Stimulated activated naive CD8-positive, alpha-beta T cell treated with anti-CD3 and anti-CD28 coated beads, Interleukin-15, Interleukin-2, amounts not matched to agents 100 U/mL and 50 U/mL, for 24 hours (primary cell): Measurements from ENCODE around the gene TMEM115.

Experiments used
- ATAC-seq: fragments of 150-1000 bp; cut with Tn5 transposase; one replicate; pipeline ENCODE4 v1.10.0; 2021
- DNase-seq: peaks from one replicate; pipeline ENCODE4 v3.0.0; 2021

TMEM115 gene, protein sequence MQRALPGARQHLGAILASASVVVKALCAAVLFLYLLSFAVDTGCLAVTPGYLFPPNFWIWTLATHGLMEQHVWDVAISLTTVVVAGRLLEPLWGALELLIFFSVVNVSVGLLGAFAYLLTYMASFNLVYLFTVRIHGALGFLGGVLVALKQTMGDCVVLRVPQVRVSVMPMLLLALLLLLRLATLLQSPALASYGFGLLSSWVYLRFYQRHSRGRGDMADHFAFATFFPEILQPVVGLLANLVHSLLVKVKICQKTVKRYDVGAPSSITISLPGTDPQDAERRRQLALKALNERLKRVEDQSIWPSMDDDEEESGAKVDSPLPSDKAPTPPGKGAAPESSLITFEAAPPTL

GRCh38 chr3:50358911-50359759 is at the start of gene TMEM115:
TSS of gene TMEM115 (minus strand) at chr3:50359521. CDS start at chr3:50359063, 458 bp downstream.
- ATAC-seq (peak; percentile 100), DNase-seq (peak; percentile 93)

- DNase-seq (no peak), ATAC-seq (no peak)
These were observed 49.2 kb upstream of the TMEM115 start for GRCh38 chr3:50408443-50408944.

DNA sequence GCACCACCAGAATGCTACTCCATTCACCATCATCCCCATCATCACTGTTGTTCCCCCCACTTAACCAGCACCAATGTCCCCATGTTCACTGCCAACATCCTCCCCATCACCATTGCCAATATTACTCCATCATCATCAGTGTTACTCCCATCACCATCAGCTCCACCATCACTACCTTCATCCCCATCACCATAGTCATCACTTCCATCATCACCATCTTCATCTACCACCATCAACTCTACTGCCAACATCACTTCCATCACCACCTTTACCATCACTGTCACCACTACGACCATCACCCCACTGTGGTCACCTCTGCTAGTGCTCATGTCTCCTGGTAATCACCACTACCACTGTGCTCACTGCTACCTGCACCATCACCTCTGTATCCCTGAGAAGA is 47.2 kb upstream of the TMEM115 start:
- ATAC-seq (no peak), DNase-seq (no peak)

DNA sequence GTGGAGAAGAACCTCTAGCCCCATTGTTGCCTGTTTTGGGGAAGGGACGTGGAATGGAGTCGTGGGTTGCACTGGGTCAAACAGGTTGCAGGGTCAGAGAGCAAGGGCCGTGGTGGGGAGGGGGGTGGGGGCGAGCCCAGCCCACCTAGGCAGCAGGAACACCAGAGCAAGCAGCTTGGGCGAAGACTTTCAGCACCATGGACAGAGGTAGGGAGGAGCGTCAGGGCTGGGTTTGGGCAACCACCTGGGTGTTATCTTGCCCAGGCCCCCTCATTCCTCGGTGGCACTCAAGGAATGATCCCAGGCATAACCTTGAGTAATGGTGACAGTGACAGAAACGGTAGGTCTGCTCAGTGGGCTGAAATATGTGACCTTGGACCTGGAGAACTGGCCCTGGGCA is 45.9 kb upstream of the TMEM115 start:
- ATAC-seq (no peak), DNase-seq (peak; percentile 40)

DNA sequence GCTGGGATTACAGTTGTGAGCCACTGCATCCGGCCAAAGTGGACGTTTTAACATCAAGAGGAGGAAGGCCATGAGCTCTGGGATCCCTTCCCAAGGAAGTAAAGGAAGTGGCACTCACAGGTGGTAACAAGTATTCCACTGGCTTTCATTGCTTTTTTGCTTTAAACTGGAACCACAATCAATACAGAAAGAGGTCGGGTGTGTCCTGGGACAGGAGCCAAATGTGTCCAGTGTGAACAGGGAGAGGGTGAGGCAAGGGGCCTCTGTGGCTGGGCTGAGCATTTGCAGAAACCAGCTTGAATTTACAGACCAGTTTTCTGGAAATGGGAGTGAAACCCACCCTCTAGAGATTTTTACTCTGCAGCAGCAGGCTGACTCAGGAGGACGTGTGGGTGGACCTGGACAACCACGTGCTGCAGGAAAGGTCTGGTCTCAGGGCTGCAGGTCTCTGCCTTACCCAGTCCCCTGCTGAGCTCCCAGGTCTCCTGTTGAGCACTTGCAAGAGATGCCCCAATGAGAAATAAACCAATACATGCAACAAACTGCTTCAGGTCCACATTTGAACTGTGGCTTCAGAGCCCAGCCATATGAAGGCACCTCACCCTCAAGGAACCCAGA is 42.8 kb upstream of the TMEM115 start:
- DNase-seq (no peak), ATAC-seq (no peak)

DNA sequence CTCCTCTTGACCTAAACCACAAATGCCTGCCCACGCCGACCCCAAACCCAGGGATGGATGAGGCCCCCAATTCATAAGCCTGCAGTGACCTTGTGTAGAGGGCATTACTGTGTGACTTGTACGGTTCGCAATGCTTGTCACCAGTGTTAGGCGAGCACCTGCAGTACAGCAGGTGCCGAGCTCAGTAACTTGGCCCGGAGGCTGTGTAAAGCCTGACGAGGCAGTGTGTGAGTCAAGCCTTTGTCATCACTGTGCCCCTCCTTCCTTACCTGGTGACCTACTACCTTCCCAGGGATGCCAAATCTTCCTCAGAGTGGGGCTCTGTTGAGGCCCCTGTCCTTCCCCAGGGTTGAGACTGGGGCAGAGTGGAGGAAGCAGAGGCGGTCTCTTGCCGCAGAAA is 37.2 kb upstream of the TMEM115 start:
- DNase-seq (no peak), ATAC-seq (no peak)

GRCh38 chr3:50395070-50395860 is 35.9 kb upstream of the TMEM115 start:
- DNase-seq (no peak), ATAC-seq (no peak)

- no peak for ATAC-seq
- no peak for DNase-seq
These were observed 33.7 kb upstream of the TMEM115 start for GRCh38 chr3:50393061-50393460.

DNA sequence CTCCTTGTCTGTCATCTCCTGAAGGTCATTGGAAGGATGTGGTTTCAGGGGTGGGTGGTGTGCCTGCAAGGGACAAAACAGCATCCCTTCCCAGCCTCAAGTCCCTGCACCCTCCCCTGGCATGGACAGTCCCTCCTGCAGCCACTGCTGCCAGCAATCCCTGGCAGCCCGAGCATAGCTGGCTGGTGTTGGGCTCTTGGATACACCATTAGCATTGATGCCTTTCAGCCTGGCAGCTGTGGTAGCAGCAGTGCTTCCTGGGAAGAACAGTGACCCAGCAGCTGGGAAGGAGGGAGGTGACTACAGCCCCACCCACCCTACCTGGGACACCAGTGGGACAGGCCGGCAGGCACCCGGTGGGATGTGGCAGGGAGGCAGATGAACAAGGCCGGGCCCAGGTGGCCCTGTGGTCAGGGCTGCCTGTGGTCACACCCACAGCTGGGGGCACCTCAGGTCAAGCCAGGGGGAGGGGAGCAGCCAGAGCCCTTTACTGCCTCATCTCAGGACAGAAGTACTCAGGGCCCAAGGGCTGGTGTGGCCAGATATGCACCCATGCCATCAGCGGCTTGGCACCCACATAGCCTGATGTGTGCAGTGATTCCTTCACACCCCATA is 32.9 kb upstream of the TMEM115 start:
- ATAC-seq (no peak), DNase-seq (no peak)

GRCh38 chr3:50390508-50391224 is 31.3 kb upstream of the TMEM115 start:
- ATAC-seq (no peak), DNase-seq (no peak)

GRCh38 chr3:50389414-50389767 is 30.1 kb upstream of the TMEM115 start:
- no peak for ATAC-seq
- DNase-seq = no peak

DNA sequence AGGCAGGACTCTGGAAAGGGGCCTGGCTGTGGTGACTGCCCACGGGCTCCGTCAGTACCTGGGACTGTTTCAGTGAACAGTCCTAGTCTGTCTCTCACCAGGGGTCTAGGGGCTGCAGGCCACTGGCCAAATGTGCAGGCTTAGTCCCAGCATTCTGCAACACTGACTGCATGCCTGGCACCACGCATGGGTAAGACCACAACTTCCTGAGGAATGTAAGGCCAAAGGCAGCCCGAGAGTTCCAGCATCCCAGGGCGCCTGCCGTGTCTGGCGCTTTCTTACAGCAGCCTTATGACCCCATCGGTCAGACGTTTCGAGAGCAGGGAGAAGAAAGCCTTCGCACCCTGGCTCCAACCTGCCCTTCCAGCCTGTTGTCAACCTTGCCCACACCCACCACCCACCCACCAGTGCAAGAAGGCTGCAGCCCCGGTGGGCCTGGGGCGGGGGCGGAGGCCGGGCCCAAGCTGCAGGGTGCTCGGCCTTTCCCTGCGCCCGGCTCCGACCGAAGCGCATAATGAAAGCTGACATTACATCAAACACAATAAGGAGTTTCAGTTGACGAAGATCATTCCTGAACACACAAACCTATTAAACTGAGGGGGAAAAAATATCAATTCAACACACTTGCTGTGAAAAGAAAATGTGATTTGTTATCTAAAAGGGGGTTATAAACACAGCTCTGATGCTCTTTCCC is 29.5 kb upstream of the TMEM115 start:
- DNase-seq (no peak), ATAC-seq (no peak)

GRCh38 chr3:50388016-50388719 is 28.8 kb upstream of the TMEM115 start:
- DNase-seq (no peak), ATAC-seq (no peak)

GRCh38 chr3:50385754-50386153 is 26.4 kb upstream of the TMEM115 start:
- ATAC-seq (no peak), DNase-seq (no peak)

- no peak for ATAC-seq
- no peak for DNase-seq
These were observed 24.4 kb upstream of the TMEM115 start for GRCh38 chr3:50383750-50384149.

DNA sequence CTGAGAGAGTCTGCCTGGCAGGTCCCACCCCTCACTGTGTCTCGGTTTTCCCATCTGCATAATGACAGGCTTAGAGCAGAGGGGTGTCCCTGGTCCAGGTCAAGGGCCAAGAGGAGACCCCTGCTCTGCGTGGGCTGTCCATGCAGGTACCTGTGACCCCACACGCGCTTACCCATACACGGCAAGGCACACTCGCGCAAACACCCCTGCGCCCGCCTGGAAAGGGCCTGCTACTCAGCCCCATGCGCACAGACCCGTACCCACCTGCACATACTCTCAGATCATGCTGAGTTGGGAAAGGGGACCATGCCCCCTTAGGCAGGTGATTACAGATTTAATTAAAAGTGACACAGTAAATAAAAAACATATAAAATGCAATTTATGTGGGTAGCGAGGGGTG is 23.4 kb upstream of the TMEM115 start:
- ATAC-seq = no peak
- DNase-seq = no peak

DNA sequence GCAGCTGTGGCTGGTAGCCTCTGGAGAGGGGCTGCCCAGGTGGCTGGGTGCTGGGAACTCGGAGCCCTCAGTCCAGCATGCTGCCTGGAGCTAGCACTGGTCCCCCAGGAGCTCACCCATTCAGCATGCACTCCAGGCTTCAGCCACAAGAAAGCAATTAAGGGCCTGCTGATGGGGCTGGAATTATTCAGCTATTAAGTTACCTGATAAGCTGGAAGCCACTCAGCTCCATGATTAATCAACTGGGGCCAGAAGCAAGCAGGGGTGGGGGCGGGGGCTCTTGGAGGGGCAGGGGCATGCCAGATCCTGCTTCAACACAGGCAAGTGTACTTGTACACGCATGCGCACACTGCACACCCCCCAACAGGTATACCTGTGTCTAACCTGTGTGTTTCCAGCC is 22.1 kb upstream of the TMEM115 start:
- ATAC-seq (no peak), DNase-seq (no peak)

DNA sequence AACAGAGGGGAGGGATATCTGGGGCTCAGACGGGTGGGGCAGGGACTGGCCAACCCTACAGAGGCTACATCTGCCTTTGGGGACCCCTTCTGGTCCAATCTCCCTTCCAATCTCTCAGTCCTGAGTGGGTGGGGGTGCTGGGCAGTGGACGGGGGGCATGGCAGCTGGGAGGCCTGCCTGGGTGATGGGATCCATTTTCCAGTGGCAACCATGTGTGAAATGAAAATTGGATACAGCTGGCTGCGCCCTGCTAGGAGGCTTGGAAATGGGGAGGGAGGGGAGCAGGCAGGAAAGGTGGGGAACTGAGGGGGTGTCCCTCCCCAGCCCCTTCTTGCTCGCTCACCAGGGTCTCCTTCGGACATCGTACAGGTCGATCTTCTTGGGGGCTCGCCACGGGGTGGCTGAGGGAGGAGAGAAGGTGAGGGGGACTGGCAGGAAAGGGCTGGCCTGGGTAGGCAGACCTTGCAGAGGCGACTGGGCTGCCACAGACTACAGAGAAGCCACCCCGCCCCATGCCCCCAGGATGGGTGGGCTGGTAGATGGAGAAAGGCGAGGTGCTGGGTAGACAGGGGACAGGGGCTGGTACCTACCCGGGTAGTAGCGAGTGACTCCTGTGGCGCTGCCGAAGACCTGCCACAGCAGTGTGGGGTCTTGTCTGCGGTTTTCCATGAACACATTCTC is 21.2 kb upstream of the TMEM115 start:
- ATAC-seq = no peak
- no peak for DNase-seq

- no peak for ATAC-seq
These were observed 19.4 kb upstream of the TMEM115 start for GRCh38 chr3:50378757-50379156.

More at GRCh38 chr3:50378757-50379156, 19.4 kb upstream of the TMEM115 start:
- DNase-seq = no peak
